Measurements from ENCODE around the gene CLC.

DNA sequence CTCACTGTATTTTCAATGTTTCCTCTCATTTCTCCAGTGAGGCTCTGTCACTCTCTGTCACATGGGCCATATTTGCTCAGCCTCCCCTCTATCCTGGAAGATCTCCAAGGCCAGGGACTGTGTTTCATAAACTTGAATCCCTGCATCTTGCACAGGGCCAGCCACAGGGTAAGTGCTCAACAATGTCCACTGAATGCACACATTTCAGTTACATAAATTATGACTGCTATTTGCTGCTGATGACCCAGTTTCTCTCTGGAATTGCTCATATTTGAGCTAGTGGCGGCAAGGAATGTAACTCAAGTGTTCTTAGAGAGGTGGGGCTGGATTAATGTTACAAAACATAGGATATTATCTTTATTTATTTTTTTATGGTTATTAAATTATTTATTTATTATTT lies 6.1 kb downstream of the CLC start:
- no peak for TF ChIP-seq EZH2 (IDR thresholded peaks at IDR 0.05; ENCODE audit: borderline replicate concordance, low read depth, low read length, poor library complexity, severe bottlenecking)
- TF ChIP-seq CTCF (conservative IDR thresholded peaks at IDR 0.05; ENCODE audit: low read depth, low read length): no peak

All from A673 (cell line).